ENCODE results near the gene R3HDM4.

DNA sequence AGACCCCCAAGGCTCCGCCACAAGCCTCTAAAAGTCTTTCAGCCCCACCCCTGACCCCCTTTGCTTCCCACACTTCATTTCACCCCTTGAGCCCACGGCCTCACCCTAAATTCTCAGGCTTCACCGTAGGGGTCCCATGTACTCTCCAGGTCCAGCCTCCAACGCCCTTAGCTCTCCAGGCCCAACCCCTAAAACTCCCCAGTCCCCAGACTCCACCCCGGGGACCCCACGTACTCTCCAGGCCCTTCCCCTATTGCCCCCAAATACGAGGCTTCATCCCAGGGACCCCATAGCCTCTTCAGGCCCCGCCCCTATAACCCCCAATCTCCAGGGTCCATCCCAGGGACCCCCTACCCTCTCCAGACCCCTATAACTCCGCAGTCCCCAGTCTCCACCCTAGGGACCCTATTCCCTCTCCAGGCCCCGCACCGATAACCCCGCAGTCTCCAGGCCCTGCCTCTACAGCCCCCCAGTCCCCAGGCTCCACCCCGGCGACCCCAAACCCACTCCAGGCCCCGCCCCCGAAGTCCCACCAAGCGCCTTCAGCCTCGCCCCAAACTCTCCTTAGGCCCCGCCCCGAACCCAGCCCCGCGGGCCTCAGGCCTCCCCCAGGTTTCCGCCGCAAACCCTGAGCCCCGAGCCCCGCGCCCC, 20.7 kb downstream of the R3HDM4 start:
- no peak for TF ChIP-seq POLR2A (IDR thresholded peaks at IDR 0.05; ENCODE audit: low read length)
- TF ChIP-seq RFX5 (IDR thresholded peaks at IDR 0.05): no peak
- no peak for TF ChIP-seq KDM1A (IDR thresholded peaks at IDR 0.05; ENCODE audit: low read depth)
- TF ChIP-seq, protein P1, sequence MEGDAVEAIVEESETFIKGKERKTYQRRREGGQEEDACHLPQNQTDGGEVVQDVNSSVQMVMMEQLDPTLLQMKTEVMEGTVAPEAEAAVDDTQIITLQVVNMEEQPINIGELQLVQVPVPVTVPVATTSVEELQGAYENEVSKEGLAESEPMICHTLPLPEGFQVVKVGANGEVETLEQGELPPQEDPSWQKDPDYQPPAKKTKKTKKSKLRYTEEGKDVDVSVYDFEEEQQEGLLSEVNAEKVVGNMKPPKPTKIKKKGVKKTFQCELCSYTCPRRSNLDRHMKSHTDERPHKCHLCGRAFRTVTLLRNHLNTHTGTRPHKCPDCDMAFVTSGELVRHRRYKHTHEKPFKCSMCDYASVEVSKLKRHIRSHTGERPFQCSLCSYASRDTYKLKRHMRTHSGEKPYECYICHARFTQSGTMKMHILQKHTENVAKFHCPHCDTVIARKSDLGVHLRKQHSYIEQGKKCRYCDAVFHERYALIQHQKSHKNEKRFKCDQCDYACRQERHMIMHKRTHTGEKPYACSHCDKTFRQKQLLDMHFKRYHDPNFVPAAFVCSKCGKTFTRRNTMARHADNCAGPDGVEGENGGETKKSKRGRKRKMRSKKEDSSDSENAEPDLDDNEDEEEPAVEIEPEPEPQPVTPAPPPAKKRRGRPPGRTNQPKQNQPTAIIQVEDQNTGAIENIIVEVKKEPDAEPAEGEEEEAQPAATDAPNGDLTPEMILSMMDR (IDR thresholded peaks at IDR 0.05): no peak
- TF ChIP-seq RARB (CRISPR knock-in tag; IDR thresholded peaks at IDR 0.05): no peak
- no peak for TF ChIP-seq JUNB (IDR thresholded peaks at IDR 0.05)
- no peak for TF ChIP-seq EP300 (IDR thresholded peaks at IDR 0.05)
- no peak for TF ChIP-seq MAZ (IDR thresholded peaks at IDR 0.05; ENCODE audit: borderline replicate concordance, low read depth, low read length)
- no peak for TF ChIP-seq MAFK (IDR thresholded peaks at IDR 0.05; ENCODE audit: partially characterized antibody)
- no peak for TF ChIP-seq POLR2AphosphoS2 (conservative IDR thresholded peaks at IDR 0.05; ENCODE audit: low read length)

Data from A549 (cell line).